Activated T-cell treated with anti-CD3 and anti-CD28 coated beads, Interleukin-2, amount 50 U/mL, for 24 hours (primary cell): ENCODE measurements around the gene FOXJ3.
"Not testable (repeated sequence)": the region's sequence is repeated elsewhere in the genome, so short reads cannot be mapped to it uniquely, and the experiment has no call there.

ENCODE experiments used
- DNase-seq: peaks from one replicate; pipeline ENCODE4 v3.0.0-alpha.2; 2020
- H3K27ac Mint-ChIP-seq: 2 replicates; pipeline ENCODE4 v1.8.0; 2020; ENCODE audit warnings: mild to moderate bottlenecking, mixed read lengths
- H3K27me3 Mint-ChIP-seq: 2 replicates; pipeline ENCODE4 v1.8.0; 2020; ENCODE audit warnings: mixed read lengths
- H3K36me3 Mint-ChIP-seq: 2 replicates; pipeline ENCODE4 v1.8.0; 2020; ENCODE audit warnings: low read depth, mixed read lengths
- H3K4me1 Mint-ChIP-seq: 2 replicates; pipeline ENCODE4 v1.8.0; 2020; ENCODE audit warnings: low read depth, mixed read lengths
- H3K4me3 Mint-ChIP-seq: 2 replicates; pipeline ENCODE4 v1.8.0; 2020; ENCODE audit warnings: mild to moderate bottlenecking, moderate library complexity, mixed read lengths
- H3K9me3 Mint-ChIP-seq: 2 replicates; pipeline ENCODE4 v1.8.0; 2020; ENCODE audit warnings: mixed read lengths

FOXJ3 gene

DNA sequence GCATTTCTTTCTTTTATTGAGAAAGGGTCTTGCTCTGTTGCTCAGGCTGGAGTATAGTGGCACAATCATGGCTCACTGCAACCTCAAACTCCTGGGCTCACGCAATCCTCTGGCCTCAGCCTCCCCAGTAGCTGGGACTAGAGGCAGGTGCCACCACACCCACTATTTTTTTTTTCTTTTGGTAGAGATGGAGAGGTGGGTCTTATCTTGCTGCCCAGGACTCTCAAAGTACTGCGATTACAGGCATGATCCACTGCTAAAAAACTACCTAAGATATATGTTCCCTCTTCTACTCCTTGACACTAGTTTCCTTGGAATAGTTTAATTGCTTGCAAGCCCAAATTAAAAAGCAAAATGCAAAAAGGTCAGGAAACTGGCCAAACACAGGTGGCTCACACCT is 113.6 kb downstream of the FOXJ3 start:
- no peaks in the 10 kb centered on the region for H3K27me3 Mint-ChIP-seq
- H3K9me3 Mint-ChIP-seq: no peaks in the 10 kb centered on the region
- H3K36me3 Mint-ChIP-seq: peaks cover 75% of the 10 kb centered on the region
- no peak for DNase-seq
- H3K27ac Mint-ChIP-seq: peak overlapping the region; percentile 42
- H3K4me1 Mint-ChIP-seq: peaks cover 43% of the 10 kb centered on the region
- H3K4me3 Mint-ChIP-seq: no peak overlapping the region

DNA sequence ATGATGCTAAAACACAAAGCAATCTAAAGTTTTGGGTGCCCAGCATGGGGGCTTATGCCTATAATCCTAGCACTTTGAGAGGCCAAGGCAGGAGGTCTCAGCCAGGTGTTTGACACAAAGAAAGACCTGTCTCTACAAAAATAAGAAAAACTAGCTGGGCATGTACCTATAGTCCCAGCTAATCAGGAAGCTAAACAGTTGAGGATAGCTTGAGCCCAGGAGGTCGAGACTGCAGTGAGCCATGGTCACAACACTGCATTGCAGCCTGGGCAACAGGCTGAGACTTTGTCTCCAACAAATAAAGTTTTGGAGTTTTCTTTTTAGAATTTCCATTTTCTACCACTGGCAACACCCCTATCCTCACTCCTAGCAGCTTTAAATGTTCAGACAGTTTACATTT is 115.4 kb downstream of the FOXJ3 start:
- Mint-ChIP-seq H3K4me3 (no peak overlapping the region), H3K27ac (no peak overlapping the region), H3K36me3 (peaks cover 76% of the 10 kb centered on the region), H3K4me1 (peaks cover 41% of the 10 kb centered on the region), H3K9me3 (peaks cover 3% of the 10 kb centered on the region), H3K27me3 (no peaks in the 10 kb centered on the region)
- no peak for DNase-seq

DNA sequence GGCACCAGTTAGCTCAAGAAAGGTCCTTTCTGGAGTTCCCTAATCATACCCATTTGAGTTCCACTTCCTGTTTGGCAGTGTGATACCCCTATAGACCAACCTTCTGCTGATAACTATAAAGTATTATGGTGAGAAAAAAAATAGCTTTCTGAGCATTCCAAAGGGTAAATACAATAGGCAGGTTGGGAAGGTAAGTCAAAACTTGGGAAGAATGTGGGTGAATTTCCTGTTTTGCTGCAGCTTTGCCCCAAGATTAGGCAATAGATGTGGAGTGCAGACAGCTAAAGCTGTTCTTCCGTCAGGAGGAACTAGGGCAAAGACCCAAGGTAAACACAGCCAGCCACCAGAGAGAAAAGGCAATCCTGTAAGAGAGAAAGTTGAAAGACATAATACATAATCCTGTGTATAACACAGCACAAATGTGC is 120.6 kb downstream of the FOXJ3 start:
- Mint-ChIP-seq H3K36me3 (peaks cover 80% of the 10 kb centered on the region), H3K9me3 (peaks cover 9% of the 10 kb centered on the region), H3K4me1 (peaks cover 37% of the 10 kb centered on the region), H3K27ac (no peak overlapping the region), H3K4me3 (no peak overlapping the region), H3K27me3 (no peaks in the 10 kb centered on the region)
- no peak for DNase-seq

DNA sequence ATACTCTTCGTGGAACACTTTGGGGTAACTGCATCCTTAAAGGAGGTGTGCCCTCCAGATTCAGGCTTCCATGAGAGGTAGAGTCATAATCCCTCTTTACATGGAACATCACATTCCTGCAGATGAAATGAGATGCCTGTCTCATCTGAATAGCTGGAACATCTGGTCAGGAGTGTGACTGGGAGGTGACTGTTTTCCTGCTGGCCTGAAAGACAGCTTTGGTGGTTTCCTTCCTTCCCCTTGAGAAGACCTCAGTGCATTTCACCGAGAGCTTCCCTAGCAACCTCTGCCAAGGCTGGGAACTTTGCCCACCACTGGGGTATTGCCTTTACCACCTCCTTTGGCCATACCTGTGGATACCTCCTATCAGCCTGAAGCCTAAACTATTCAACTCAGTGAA is 123.8 kb downstream of the FOXJ3 start:
- H3K36me3 Mint-ChIP-seq: peaks cover 80% of the 10 kb centered on the region
- no peak overlapping the region for H3K27ac Mint-ChIP-seq
- peaks cover 16% of the 10 kb centered on the region for H3K9me3 Mint-ChIP-seq
- H3K4me1 Mint-ChIP-seq: peaks cover 50% of the 10 kb centered on the region
- H3K4me3 Mint-ChIP-seq: no peak overlapping the region
- H3K27me3 Mint-ChIP-seq: no peaks in the 10 kb centered on the region
- no peak for DNase-seq

DNA sequence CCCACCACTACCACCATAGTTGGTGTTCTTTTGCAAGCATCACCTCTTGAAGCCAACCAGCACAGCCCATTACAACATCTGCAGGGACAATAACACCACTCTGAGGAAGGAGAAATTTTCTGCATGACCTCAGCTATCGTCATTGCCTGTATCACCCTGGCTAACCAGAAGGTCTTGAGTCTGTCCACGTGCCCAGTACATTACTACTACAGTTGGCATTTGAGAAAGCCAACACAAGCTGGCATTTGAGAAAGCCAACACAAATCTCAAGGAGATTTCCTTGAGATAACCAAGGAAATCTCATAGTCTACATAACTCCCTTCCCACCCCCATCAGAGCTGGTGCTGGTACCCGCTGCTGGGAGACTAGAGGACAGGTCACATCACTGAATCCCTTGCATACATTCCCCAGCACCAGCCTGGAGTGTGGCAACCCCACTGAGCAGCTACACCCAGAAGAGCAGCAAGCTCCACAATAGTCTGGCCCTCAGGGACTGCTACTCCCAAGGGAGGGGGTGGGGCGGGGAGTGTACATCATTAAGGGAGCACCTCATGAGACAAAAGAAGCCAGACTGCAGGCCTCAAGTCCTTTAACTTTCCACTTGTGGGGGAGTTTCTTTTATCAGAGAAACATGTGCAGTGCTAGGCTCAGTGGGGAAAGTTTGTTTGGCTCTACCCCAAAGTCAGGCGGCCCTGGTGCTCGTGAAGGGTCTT is 124.5 kb downstream of the FOXJ3 start:
- Mint-ChIP-seq H3K27ac (no peak overlapping the region), H3K27me3 (no peaks in the 10 kb centered on the region), H3K4me1 (peaks cover 53% of the 10 kb centered on the region), H3K36me3 (peaks cover 82% of the 10 kb centered on the region), H3K4me3 (no peak overlapping the region), H3K9me3 (peaks cover 16% of the 10 kb centered on the region)
- DNase-seq: no peak

DNA sequence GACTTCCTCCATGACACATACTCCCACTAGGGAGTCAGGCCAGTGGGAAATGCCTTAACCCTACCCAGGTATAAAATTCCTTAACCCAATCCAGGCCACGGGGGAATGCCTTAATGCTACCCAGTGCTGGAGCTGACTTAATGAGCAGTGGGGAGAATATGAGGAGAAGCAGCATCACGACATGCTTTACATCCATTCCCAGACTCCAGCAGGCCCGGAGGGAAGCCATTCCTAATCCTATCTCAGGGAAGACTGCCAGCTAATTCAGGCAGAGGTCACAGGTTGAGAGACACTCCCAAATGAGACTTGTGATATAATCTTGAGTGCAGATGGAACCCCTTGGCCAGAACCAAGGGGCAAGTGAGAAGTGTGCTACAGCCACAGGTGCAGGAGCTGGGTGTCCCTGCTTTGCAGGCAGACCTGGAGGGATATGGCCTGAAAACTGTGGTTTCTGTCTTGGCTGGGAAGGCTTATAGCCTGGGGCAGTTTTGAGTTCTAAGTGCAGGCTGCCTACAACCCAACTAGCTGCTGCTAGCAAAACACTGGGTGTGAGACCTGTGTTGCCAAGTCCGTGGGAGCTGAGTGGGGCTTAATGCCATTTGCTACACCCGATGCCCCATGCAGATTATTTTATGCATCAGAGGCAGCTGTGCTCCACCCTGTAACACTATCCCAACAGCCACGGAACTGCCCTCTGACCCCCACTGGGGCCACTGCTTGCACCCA is 125.3 kb downstream of the FOXJ3 start:
- H3K27me3 Mint-ChIP-seq: no peaks in the 10 kb centered on the region
- H3K36me3 Mint-ChIP-seq: peaks cover 83% of the 10 kb centered on the region
- peaks cover 55% of the 10 kb centered on the region for H3K4me1 Mint-ChIP-seq
- H3K9me3 Mint-ChIP-seq: peaks cover 15% of the 10 kb centered on the region
- no peak overlapping the region for H3K27ac Mint-ChIP-seq
- no peak for DNase-seq
- H3K4me3 Mint-ChIP-seq: no peak overlapping the region

DNA sequence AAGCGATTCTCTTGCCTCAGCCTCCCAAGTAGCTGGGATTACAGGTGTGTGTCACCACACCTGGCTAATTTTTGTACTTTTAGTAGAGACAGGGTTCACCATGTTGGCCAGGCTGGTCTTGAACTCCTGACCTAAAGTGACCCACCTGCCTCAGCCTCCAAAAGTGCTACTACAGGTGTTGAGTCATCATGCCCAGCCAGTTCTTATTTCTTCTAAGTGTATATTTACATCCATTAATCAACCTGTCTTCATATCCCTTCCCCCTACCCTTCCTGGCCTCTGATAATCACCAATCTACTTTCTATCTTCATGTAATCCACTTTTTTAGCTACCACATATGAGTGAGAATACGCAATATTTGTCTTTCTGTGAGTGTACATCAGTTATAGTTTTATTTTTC is 128.1 kb downstream of the FOXJ3 start:
- Mint-ChIP-seq H3K36me3 (peaks cover 86% of the 10 kb centered on the region), H3K4me1 (peaks cover 48% of the 10 kb centered on the region), H3K9me3 (peaks cover 18% of the 10 kb centered on the region)
- not testable (repeated sequence) for H3K27ac Mint-ChIP-seq, H3K27me3 Mint-ChIP-seq, DNase-seq, H3K4me3 Mint-ChIP-seq

DNA sequence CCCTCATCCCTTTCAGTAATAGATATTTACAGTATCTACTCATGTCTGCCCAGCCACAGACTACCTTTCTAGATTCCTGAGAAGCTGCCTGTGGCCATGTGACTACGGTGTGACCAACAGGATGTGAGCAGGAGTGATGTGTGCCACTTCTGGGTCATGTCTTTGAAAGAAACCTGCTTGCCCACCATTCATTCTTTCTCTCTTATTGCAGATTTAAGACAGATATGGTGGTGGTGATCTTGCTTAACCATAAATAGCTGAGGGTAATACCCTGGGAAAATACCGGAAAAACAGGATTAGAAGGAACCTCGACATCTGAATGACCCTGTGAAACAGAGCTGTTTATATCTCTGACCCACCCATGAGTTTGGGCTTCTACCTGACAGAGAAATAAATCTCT is 128.9 kb downstream of the FOXJ3 start:
- H3K27me3 Mint-ChIP-seq: no peaks in the 10 kb centered on the region
- peaks cover 86% of the 10 kb centered on the region for H3K36me3 Mint-ChIP-seq
- H3K27ac Mint-ChIP-seq: no peak overlapping the region
- peaks cover 43% of the 10 kb centered on the region for H3K4me1 Mint-ChIP-seq
- H3K4me3 Mint-ChIP-seq: no peak overlapping the region
- no peak for DNase-seq
- H3K9me3 Mint-ChIP-seq: peaks cover 18% of the 10 kb centered on the region

DNA sequence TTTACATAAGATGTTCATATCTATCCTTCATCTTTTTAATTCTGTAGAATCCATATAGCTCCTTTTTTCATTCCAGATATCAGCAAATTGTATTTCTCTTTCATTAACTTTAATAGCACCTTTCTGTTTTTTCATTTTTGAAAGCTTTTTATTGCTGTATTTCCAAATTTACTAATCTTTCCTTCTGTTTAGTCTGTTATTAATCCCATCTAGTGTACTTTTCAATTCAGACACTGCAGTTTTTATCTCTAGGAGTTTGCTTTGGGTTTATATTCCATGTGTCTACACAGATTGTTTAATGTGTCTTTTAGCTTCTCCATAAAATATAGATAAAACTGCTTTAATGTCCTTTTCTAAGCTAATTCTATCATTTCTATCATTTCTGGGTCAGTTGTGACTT is 133.0 kb downstream of the FOXJ3 start:
- H3K4me1 Mint-ChIP-seq: peaks cover 10% of the 10 kb centered on the region
- H3K4me3 Mint-ChIP-seq: no peak overlapping the region
- peaks cover 12% of the 10 kb centered on the region for H3K9me3 Mint-ChIP-seq
- H3K27ac Mint-ChIP-seq: no peak overlapping the region
- no peak for DNase-seq
- H3K27me3 Mint-ChIP-seq: no peaks in the 10 kb centered on the region
- H3K36me3 Mint-ChIP-seq: peaks cover 89% of the 10 kb centered on the region

DNA sequence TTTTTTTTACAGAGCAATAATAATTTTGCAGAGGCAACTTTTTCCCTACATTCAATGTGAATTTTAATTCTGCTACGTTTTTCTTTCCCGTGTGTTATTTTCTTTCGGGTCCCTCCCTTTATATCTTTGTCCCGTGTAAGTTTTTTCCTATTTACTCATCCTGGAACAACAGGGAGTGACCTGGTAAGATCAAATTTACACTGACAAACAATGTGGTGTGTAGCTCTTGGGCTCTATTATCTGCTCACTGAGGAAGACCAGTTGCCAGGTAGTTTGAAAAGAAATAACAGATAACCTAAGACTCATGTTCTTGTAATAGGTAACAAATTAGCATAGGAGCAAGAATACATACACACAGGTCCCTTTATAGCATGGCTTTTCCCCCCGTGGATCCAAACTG is 136.8 kb downstream of the FOXJ3 start:
- DNase-seq: no peak
- no peak overlapping the region for H3K4me3 Mint-ChIP-seq
- no peaks in the 10 kb centered on the region for H3K4me1 Mint-ChIP-seq
- peaks cover 90% of the 10 kb centered on the region for H3K36me3 Mint-ChIP-seq
- peaks cover 5% of the 10 kb centered on the region for H3K9me3 Mint-ChIP-seq
- no peaks in the 10 kb centered on the region for H3K27me3 Mint-ChIP-seq
- H3K27ac Mint-ChIP-seq: no peak overlapping the region

DNA sequence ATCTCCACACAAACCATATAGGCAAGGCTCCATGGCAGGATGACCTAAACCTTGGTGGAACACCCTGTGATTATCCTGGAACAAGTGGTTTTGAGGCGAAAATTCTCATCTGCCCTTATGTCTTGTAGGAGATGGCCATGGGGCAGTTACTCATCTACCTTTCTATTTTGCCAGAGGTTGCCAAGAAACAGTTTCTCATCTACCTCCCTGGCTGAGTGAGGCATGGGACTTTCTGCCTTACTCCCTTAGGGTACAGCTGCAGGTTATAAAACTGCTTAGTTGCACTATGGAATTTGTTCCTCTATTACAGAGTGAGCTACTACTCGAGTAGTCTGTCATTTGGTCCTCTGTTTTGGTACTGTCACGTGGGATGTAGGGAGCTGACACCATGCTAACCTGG is 139.2 kb downstream of the FOXJ3 start:
- Mint-ChIP-seq H3K36me3 (peaks cover 86% of the 10 kb centered on the region), H3K4me1 (no peaks in the 10 kb centered on the region), H3K4me3 (no peak overlapping the region), H3K27ac (no peak overlapping the region), H3K27me3 (no peaks in the 10 kb centered on the region), H3K9me3 (no peaks in the 10 kb centered on the region)
- DNase-seq: no peak

DNA sequence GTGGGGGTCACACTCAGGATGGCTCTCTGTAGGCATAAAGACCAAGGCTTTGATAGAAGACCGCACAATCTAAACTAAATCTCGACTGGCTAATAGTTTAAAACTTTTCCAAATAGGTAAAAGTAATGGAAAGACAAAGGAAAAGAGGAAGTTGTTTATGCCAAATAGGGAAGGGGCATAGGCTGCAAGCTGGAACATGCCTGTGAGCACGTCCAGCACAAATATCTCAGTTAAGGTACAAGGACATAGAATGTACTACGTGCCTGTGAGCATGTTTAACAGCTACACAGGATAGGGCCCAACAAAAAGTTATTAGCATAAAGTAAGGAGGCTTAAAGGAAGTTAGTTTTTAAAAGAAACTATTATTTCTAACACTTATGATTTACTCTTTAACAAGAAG is 142.9 kb downstream of the FOXJ3 start:
- Mint-ChIP-seq H3K4me3 (no peak overlapping the region), H3K27ac (peak overlapping the region; percentile 42), H3K9me3 (no peaks in the 10 kb centered on the region), H3K27me3 (no peaks in the 10 kb centered on the region), H3K4me1 (no peaks in the 10 kb centered on the region), H3K36me3 (peaks cover 89% of the 10 kb centered on the region)
- DNase-seq: no peak

DNA sequence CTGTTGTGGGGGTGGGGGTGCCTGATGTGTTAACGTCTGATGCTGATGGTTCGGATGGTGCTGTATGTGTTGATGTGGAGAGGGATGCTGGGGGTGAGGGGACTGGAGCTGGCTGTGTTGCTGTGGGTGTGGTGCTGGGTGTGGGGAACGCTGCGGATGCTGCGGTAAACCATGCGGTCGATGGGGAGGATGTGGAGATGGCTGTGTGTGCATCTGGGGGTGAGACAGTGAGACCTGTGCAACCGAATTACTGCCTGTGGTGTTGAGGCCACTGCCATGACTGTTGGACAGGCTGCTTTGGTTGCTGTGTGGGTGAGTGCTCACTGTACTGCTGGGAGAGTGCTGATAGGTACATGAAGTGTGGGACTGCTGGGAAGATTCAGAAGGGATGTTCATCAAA is 143.7 kb downstream of the FOXJ3 start:
- no peak for DNase-seq
- Mint-ChIP-seq H3K4me1 (peaks cover 2% of the 10 kb centered on the region), H3K4me3 (no peak overlapping the region), H3K27ac (no peak overlapping the region), H3K36me3 (peaks cover 89% of the 10 kb centered on the region), H3K27me3 (no peaks in the 10 kb centered on the region), H3K9me3 (no peaks in the 10 kb centered on the region)

DNA sequence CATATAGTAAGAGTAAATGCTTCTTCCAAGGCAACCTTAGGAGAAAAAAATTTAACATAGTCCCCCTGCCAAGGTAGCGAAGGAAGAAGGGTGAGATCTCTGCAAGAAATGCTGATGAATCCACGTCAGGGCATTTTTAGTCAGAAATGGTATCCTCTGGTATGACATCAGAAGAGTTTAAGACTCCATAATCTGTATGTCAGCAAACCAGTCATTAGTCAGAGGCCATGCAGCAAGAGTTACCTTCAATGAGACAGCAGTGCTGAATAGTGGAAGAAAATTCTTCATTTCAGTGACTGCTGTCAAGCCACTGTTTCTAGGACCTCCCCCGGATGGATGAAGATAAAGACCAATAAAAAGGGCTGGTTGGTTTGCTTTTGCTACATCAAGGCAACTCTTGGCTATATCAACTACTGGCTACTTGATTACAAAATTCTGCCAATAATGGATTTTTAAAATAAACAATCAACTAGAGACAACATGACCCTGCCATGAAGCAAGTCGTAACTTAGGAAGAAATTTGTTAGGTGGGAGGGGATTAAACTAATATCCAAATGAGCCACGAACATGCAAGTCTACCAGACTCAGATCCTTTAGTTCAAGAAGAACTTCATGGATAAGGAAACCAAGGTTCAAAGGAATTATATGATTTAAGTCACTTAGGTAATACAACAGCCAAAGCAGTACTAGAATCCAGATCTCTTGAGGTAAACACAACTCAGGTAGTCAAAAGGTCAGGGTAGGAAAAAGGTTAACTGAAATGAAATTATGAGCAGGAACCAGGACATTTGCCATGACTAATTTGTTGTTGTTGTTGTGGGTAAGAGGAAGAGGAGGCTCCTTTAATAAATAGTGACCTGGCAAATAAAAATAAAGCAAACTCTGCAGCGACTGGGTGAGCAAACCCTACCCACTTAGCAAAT is 144.8 kb downstream of the FOXJ3 start:
- DNase-seq: no peak
- Mint-ChIP-seq H3K4me1 (peaks cover 7% of the 10 kb centered on the region), H3K27ac (peak overlapping the region; percentile 0), H3K27me3 (no peaks in the 10 kb centered on the region), H3K36me3 (peaks cover 90% of the 10 kb centered on the region), H3K4me3 (no peak overlapping the region), H3K9me3 (no peaks in the 10 kb centered on the region)
